Fibroblast of villous mesenchyme (primary cell): ENCODE measurements around the gene TMEM167B. TPM values are rescaled to one million over a fixed set of nuclear protein-coding genes. Genes with fewer than 3 reads are reported as not detected.
"Not testable (repeated sequence)": the region's sequence is repeated elsewhere in the genome, so short reads cannot be mapped to it uniquely, and the experiment has no call there.

ENCODE experiments used
- DNase-seq: peaks from one replicate; pipeline ENCODE4 v3.0.0-alpha.2; 2010; ENCODE audit warnings: low read depth
- H3K4me3 ChIP-seq: 2 replicates; pipeline ENCODE4 v1.5.1; 2011; ENCODE audit warnings: low read depth, mild to moderate bottlenecking, low read length
- CTCF ChIP-seq: IDR thresholded peaks from 2 replicates; pipeline ENCODE4 v1.5.1; 2012; ENCODE audit warnings: low read depth, mild to moderate bottlenecking, low read length; ENCODE audit not compliant: insufficient read depth
- total RNA-seq: library from RNA; depleted of rRNA; stranded (reverse); fragments of >200 nt; gene quantifications from 2 replicates; pipeline ENCODE4 v1.2.3, GENCODE V29; 2012

The TMEM167B gene
- total RNA-seq, 1 donor, result 28.1 TPM

- no peak for DNase-seq
- no peak overlapping the region for H3K4me3 ChIP-seq
- TF ChIP-seq CTCF, result no peak
Measured at GRCh38 chr1:109048335-109048734, 42.2 kb upstream of the TMEM167B start.

- DNase-seq, result no peak
- no peak overlapping the region for H3K4me3 ChIP-seq
- TF ChIP-seq CTCF, result no peak
Measured at GRCh38 chr1:109050228-109050995, 40.2 kb upstream of the TMEM167B start.

GRCh38 chr1:109052145-109052544 is 38.4 kb upstream of the TMEM167B start:
- DNase-seq, H3K4me3 ChIP-seq: not testable (repeated sequence)

- no peak for DNase-seq
- no peak overlapping the region for H3K4me3 ChIP-seq
- no peak for TF ChIP-seq CTCF
Measured at GRCh38 chr1:109056064-109056463, 34.5 kb upstream of the TMEM167B start.

GRCh38 chr1:109059026-109059425 is 31.5 kb upstream of the TMEM167B start:
- no peak overlapping the region for H3K4me3 ChIP-seq
- TF ChIP-seq CTCF, result no peak
- no peak for DNase-seq

GRCh38 chr1:109060707-109061106 is 29.9 kb upstream of the TMEM167B start:
- no peak for TF ChIP-seq CTCF
- DNase-seq, result no peak
- no peak overlapping the region for H3K4me3 ChIP-seq

GRCh38 chr1:109061183-109061582 is 29.4 kb upstream of the TMEM167B start:
- no peak overlapping the region for H3K4me3 ChIP-seq
- no peak for TF ChIP-seq CTCF
- DNase-seq, result no peak
